Stimulated activated CD4-positive, alpha-beta T cell treated with anti-CD3 and anti-CD28 coated beads, Interleukin-15, amount 100 ng/mL, for 1 hour (primary cell): ENCODE results near the gene LRRC56.
A peak's percentile ranks its signal among the peaks of the same experiment; 100 is the strongest.

ENCODE experiments used
- DNase-seq, 2 donors: peaks; one replicate each; pipeline ENCODE4 v3.0.0-alpha.2; 2020; ENCODE audit warnings: low read depth in 1 of 2, low spot score in 1 of 2

LRRC56 gene

DNA sequence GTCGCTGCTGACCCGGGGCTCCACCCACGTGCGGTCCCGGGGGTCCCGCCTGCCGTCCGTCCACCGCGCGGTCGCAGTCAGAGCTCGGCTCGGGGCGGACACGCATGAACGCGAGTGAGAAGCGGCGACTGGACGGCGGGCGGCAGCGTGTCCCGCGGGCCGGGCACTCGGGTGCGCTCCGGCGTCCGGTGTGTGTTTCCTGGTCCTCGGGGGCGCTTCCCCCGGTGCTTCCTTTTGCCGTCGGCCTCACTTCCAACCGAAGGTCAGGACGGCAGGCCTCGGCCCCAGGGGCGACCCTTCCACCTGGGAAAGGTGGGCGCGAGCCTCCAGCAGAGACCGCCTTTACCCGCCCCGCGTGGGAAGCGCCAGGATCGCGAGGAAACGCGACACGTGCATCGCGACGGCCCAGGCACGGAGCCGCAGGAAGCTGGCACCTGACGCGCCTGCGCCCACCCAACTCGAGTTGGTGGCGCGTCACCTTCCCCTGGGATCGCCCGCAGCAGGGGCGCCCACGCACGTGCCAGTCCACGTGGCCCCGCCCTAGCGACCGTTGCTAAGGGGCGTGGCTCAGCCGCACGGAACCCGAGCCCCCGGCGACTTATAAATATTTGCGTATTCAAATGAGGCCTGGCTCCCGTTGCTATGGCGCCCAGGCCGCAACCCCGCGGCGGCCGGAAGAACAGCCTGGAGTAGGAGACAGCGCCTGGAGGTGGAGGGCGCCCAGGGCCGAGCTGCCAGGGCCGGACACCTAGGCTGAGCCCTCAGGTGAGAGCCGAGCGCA, at the start of gene LRRC56:
LRRC56 (plus strand) TSS at position 687 of the 781 bp plus-strand sequence. CDS start 3,158 bp downstream, outside the sequence.
- peak; percentile 79 to 88 for DNase-seq

- DNase-seq: no peak
These were observed 49.7 kb upstream of the LRRC56 start for GRCh38 chr11:487571-488021.

DNA sequence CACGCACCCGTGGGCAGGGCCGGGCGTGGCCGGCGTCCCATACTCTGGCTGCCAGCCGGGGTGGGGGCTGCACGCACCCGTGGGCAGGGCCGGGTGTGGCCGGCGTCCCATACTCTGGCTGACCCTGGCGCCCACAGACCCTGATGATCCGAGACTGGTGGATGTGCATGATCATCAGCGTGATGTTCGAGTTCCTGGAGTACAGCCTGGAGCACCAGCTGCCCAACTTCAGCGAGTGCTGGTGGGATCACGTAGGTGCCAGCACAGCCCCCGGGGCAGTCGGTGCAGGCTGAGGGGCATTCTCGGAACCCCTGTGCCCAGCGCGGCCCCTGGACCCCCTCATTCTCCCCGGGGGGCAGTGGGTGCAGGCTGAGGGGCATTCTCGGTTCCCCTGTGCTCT, 49.3 kb upstream of the LRRC56 start:
- DNase-seq: no peak

DNA sequence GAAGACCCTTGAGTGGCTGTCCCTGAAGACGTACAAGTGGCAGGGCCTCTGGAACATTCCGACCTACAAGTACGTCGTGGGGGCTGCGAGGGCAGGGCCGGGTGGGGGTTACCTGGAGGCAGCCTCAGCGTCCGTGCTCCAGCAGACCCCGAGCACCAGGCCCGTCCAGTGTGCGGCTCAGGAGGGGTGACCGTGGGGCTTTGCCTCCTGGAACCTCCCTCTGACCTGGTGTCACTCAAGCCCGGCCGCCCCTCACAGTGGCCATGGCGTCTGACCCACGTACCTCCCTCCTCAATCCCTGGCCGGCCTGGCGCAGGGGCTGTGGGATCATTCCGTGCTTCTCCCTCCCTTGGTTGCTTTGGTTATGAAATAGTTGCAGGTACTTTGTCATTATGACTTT, 48.7 kb upstream of the LRRC56 start:
- DNase-seq: no peak

- DNase-seq: no peak
These were observed 48.3 kb upstream of the LRRC56 start for GRCh38 chr11:488992-489391.

DNA sequence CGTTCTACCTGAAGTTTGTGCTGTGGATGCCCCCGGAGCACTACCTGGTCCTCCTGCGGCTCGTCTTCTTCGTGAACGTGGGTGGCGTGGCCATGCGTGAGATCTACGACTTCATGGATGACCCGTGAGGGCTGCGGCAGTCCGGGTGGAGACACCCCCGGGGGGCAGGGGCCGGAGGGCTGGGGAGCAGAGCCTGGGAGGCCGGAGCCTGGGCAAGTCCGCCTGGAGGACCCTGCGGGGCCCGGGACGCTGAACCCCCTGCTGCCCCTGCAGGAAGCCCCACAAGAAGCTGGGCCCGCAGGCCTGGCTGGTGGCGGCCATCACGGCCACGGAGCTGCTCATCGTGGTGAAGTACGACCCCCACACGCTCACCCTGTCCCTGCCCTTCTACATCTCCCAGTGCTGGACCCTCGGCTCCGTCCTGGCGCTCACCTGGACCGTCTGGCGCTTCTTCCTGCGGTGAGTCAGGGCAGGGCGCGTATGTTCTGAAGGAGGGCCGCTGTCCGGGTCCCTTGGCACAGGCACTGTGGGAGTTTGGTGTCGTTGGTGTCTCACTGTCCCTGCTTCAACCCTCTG, 47.6 kb upstream of the LRRC56 start:
- no peak for DNase-seq

DNA sequence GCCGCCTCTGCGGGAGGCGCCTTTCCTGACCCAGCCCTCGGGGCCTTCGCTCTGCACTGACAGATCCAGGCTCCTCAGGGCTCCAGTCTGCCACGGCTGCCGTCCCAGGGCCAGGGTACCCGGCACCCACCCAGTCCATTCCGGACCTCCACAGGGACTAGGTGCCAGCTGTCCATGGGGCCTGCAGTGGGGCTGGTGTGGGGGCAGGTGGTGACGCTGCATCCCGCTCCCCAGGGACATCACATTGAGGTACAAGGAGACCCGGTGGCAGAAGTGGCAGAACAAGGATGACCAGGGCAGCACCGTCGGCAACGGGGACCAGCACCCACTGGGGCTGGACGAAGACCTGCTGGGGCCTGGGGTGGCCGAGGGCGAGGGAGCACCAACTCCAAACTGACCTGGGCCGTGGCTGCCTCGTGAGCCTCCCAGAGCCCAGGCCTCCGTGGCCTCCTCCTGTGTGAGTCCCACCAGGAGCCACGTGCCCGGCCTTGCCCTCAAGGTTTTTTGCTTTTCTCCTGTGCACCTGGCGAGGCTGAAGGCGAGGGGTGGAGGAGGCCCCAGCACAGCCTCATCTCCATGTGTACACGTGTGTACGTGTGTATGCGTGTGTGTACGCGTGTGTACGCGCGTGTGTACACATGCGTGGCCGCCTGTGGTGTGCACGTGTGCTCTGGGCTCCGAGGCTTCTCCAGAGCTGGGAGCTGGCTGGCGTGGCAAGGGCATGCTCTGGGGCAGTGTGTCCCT, 47.0 kb upstream of the LRRC56 start:
- DNase-seq: no peak

DNA sequence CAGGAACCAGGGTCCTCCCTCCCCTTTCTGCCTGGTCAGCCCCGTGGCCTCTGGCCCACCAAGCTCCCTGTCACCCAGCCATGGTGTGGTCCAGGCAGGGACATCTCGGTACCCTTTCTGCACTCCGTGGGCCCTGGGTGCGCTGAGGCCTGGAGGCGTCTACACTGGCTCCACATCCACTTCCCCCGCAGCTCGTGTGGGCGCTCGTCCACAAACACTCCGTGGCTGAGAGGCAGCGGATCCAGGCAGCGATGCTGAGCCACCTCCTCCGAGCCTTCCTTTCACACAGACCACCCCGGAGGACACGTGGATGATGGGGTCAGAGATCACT, 46.4 kb upstream of the LRRC56 start:
- no peak for DNase-seq

DNA sequence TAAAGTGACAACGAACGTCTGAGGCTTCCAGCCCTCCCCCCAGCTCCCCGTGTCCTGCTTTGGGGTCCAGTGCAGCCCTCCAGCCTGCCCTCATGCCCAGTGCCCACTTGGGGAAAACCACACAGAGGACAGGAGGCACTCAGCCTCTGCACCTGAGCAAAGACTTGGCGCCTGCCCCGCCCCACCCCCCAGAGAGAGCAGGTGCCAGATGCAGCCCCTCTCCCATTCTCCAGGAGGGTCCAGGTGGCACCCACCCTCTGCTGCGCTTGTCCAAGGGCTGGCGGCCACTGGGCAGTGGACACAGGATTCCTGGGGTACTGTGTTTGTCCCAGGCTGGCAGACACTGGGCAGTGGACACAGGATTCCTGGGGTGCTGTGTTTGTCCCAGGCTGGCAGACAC, 46.0 kb upstream of the LRRC56 start:
- DNase-seq: no peak

DNA sequence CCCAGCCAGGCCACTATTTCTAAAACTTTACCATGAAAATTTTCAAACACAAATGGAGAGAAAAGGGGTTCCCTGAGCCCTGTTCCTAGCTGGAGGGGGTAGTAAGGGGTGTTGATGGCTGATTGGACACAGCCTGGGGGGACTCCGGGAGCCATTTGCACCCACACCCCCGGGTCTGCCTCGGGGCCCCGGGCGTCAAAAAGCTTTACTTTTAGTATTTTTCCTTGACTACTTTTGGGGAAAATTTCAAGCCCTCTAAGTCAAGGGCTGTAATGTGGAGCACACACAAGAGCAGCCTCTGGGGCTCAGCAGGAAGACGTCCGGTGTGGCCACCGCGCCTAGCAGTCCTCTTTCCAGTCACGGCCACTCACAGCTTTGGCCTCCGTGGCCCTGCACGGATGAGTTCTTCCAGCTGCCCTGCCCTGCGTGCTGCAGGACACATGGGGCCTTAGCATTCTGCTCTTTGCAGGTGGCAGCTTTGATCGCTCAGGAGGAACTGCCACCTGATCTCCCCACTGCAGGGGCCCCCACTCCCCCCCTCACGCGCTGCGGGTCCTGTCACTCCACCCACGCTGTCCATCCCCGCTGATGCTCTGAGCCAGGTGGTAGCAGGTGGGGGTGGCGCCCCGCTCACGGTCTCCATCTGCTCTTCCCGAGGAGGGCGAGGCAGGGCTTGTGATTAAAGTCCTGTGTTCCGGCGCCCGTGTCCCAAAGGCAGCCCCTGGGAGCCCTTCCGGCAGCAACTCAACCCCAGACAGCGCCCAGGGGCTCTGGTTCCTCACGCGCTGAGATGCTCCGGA, 44.7 kb upstream of the LRRC56 start:
- no peak for DNase-seq

- DNase-seq: no peak
These were observed 42.4 kb upstream of the LRRC56 start for GRCh38 chr11:494761-495536.

DNA sequence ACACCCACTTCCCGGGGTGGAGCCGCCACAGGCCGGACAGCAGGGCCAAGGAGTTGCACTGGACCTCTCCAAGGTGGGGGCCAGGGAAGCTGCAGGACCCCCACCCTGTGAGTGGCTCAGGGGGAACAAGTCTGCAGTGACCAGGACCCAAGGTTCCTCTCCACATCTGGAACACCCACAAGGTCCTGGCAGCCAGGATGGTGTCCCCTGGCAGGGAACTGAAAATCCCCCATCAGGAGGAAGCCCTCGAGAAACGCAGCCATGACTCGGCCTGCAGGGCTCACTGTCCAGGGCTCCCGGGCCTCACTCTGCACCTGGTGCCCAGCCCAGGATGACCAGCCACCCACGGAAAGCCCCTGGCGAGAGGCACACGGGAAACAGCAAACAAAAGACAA, 41.8 kb upstream of the LRRC56 start:
- DNase-seq: no peak

DNA sequence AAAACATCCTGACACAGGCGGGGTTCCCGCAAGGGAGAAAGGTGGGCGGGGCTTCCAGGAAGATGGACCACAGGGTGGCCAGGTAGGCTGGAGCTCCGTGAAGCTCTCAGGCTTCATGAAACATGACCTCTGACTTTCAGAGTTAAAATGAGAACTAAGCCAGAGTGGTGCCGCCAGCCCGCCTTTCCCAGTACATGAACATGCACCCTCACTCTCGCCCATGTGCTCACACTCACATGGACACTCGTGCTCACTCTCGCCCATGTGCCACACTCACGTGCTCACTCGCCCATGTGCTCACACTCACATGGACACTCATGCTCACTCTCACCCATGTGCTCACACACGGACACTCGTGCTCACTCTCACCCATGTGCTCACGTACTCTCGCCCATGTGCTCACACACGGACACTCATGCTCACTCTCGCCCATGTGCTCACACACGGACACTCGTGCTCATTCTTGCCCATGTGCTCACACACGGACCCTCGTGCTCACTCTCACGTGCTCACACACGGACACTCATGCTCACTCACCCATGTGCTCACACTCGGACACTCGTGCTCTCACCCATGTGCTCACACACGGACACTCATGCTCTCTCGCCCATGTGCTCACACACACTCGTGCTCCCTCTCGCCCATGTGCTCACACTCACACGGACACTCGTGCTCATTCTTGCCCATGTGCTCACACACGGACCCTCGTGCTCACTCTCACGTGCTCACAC, 40.3 kb upstream of the LRRC56 start:
- no peak for DNase-seq

DNA sequence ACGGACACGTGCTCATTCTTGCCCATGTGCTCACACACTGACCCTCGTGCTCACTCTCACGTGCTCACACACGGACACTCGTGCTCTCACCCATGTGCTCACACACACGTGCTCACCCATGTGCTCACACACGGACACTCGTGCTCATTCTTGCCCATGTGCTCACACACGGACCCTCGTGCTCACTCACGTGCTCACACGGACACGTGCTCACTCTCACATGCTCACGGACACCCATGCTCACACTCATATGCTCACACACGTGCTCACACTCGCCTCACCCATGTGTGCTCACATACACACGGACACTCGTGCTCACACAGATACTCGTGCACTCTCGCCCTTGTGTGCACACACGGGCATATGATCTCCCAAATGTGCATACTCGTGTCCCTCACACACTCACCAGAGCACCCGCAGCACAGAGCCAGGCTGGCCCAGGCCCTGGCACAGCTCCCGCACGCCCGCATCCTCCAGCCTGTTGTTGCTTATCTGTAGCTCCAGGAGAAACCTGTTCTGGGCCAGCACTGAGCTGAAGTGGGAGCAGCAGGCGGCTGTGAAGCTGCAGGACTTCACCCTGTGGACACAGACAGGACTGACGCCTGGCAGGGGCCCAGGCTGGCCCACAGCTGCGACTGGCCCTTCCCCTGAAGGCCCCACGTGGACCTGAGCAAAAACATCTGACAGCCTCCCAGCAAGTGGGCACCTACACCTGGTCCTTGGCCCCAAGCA, 39.6 kb upstream of the LRRC56 start:
- DNase-seq: no peak

DNA sequence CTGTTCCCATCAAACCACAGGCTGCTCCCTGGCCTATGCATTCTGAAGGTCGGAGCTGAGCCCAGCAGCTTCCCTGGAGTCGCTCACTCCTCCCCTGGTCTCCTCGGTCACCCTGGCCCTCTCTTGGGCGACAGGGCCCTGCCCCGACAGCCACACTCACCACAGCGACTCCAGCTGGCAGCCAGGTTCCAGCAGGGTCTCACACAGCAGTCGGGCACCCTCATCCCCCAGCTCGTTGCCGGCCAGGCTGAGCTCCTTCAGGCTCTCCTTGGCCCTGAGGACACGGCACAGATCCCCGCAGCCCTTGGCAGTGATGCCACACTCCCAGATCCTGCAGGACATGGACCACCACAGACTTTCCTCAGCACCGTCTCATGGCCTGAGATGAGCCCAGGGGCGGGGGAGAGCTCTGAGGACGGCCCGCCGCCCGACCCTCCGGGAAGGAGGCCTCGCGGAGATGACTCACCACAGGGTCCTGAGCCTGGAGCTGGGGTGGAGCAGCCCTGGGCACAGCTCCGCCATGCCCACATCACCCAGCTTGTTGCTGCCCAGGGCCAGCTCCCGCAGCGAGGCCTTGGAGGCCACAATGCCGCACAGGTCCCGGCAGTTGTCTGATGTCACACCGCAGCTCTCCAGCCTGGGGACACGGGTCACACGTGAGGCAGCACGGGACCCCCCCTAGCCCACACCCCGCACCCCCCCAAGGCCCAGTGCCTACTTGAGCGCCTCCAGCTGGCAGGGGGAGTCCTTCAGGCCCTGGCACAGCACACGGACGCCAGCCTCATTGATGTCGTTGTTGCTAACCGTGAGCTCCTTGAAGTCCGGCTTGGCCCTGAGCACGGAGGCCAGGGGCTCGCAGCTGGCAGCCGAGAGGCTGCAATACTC, 38.8 kb upstream of the LRRC56 start:
- no peak for DNase-seq

DNA sequence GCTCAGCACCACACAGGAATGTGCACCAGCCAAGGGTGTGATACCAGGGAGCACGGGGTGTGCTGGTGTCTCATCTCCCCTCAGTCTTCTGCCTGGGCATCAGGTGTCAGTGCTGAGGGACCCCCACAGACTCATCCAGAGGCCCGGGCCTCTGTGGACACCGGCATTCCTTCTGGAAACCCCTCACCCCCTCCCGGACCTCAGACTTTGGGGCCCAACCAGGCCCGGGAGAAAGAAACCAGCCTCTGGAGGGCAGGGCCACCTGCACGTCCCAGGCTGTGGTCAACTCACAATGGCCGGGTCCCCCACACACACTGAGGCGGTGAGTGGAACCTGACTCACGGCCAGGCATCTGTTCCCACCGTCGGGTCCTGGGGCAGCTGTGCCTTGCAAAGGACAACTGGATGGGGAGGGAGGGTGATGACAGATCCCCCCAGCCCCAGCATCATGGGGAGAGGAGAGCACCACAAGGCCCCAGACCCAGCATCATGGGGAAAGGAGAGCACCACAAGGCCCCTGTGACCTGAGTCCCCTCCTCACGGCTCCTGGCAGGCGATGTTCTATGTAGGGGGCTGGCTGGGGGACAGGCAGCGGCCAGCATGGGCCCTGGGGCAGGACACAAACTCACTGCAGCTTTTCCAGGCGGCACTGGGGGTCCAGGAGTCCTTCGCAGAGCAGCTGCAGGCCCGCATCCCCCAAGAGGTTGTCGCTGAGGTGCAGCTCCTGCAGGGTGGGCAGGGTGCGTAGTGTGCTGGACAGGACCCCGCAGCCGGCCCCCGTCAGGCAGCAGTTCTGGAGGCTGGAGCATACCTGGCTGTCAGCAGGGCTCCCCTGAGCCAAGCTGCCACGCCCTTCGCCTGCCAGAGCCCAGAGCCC, 37.9 kb upstream of the LRRC56 start:
- DNase-seq: no peak

DNA sequence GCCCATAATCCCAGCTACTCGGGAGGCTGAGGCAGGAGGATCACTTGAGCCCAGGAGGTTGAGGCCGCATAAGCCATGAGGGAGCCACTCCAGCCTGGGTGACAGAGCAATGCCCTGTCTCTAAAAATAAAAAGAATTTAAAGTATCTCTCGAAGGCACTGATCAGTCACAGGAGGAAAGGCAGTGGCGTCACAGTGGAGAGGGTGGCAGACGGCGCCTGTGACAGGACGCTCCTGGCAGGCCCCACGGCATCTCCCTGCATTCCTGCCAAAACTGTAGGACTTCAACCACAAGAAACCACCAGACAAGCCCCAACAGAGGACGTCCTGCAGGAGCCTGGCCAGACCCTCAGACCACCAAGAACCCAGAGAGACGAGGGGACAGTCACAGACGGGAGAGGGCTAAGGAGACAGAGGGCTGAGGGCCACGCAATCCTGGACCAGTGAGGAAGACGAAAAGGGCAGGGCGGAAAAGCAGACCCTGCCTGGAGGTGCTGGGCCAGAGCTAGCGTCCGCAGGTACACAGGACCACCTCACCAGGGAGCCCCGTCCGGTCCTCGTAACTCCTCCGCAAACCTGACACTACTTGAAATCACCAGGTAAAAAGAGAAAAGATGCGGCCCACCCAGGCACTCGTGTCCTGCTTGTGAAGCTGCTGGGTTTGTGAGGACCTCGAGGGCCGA, 36.2 kb upstream of the LRRC56 start:
- no peak for DNase-seq
